Measurements from ENCODE around the gene FGD2. TPM values are rescaled to one million over a fixed set of nuclear protein-coding genes. Genes with fewer than 3 reads are reported as not detected.

Gene FGD2
- total and polyA plus RNA-seq, 2 donors, result 8.5 to 22.1 TPM

GRCh38 chr6:37011656-37012378 lies 6.4 kb downstream of the FGD2 start:
- DNase-seq (ENCODE audit: low read depth in 6 of 9, low spot score in 9 of 9), result no peak
- no peak overlapping the region for H3K27ac ChIP-seq (ENCODE audit: low read depth in 1 of 2, low read length in 1 of 2)
- peaks cover 0 to 1% of the 10 kb centered on the region in 2 donors for H3K4me1 ChIP-seq (ENCODE audit: control insufficient read depth in 2 of 2, insufficient read depth in 2 of 2, low read length in 2 of 2)
- H3K4me3 ChIP-seq (ENCODE audit: low read length in 2 of 2), result no peak overlapping the region
- H3K36me3 ChIP-seq (ENCODE audit: control insufficient read depth in 2 of 2, insufficient read depth in 2 of 2, low read length in 1 of 2), result peaks cover 0 to 3% of the 10 kb centered on the region in 2 donors
- 92% methylated on average over 11 of the region's 11 CpGs for WGBS
- peaks cover 0 to 3% of the 10 kb centered on the region in 2 donors for H3K9me3 ChIP-seq (ENCODE audit: control insufficient read depth in 2 of 2, insufficient read depth in 1 of 2, low read length in 1 of 2)
- H3K27me3 ChIP-seq (ENCODE audit: control insufficient read depth in 2 of 2, insufficient read depth in 1 of 2, low read length in 1 of 2), result no peaks in the 10 kb centered on the region

GRCh38 chr6:37013516-37014491 lies 8.3 kb downstream of the FGD2 start:
- peaks cover 0 to 3% of the 10 kb centered on the region in 2 donors for H3K36me3 ChIP-seq (ENCODE audit: control insufficient read depth in 2 of 2, insufficient read depth in 2 of 2, low read length in 1 of 2)
- H3K27ac ChIP-seq (ENCODE audit: low read depth in 1 of 2, low read length in 1 of 2), result no peak overlapping the region
- no peaks in the 10 kb centered on the region for H3K27me3 ChIP-seq (ENCODE audit: control insufficient read depth in 2 of 2, insufficient read depth in 1 of 2, low read length in 1 of 2)
- peaks cover 0 to 20% of the 10 kb centered on the region in 2 donors for H3K4me1 ChIP-seq (ENCODE audit: control insufficient read depth in 2 of 2, insufficient read depth in 2 of 2, low read length in 2 of 2)
- no peak for DNase-seq (ENCODE audit: low read depth in 6 of 9, low spot score in 9 of 9)
- WGBS, result 95% methylated on average over 21 of the region's 21 CpGs
- peaks cover 0 to 3% of the 10 kb centered on the region in 2 donors for H3K9me3 ChIP-seq (ENCODE audit: control insufficient read depth in 2 of 2, insufficient read depth in 1 of 2, low read length in 1 of 2)
- H3K4me3 ChIP-seq (ENCODE audit: low read length in 2 of 2), result no peak overlapping the region

- no peak for DNase-seq (ENCODE audit: low read depth in 6 of 9, low spot score in 9 of 9)
- Histone ChIP-seq H3K27ac (ENCODE audit: low read depth in 1 of 2, low read length in 1 of 2) (no peak overlapping the region), H3K27me3 (ENCODE audit: control insufficient read depth in 2 of 2, insufficient read depth in 1 of 2, low read length in 1 of 2) (no peaks in the 10 kb centered on the region), H3K4me3 (ENCODE audit: low read length in 2 of 2) (no peak overlapping the region), H3K4me1 (ENCODE audit: control insufficient read depth in 2 of 2, insufficient read depth in 2 of 2, low read length in 2 of 2) (peaks cover 0 to 24% of the 10 kb centered on the region in 2 donors), H3K9me3 (ENCODE audit: control insufficient read depth in 2 of 2, insufficient read depth in 1 of 2, low read length in 1 of 2) (peaks cover 0 to 3% of the 10 kb centered on the region in 2 donors), H3K36me3 (ENCODE audit: control insufficient read depth in 2 of 2, insufficient read depth in 2 of 2, low read length in 1 of 2) (peaks cover 0 to 3% of the 10 kb centered on the region in 2 donors)
- WGBS, result 98% methylated on average over 12 of the region's 12 CpGs
These were observed 9.2 kb downstream of the FGD2 start for GRCh38 chr6:37014667-37015066.

GRCh38 chr6:37015532-37015931 lies 10.1 kb downstream of the FGD2 start:
- peaks cover 0 to 24% of the 10 kb centered on the region in 2 donors for H3K4me1 ChIP-seq (ENCODE audit: control insufficient read depth in 2 of 2, insufficient read depth in 2 of 2, low read length in 2 of 2)
- H3K27ac ChIP-seq (ENCODE audit: low read depth in 1 of 2, low read length in 1 of 2), result no peak overlapping the region
- no peaks in the 10 kb centered on the region for H3K27me3 ChIP-seq (ENCODE audit: control insufficient read depth in 2 of 2, insufficient read depth in 1 of 2, low read length in 1 of 2)
- H3K36me3 ChIP-seq (ENCODE audit: control insufficient read depth in 2 of 2, insufficient read depth in 2 of 2, low read length in 1 of 2), result peaks cover 0 to 3% of the 10 kb centered on the region in 2 donors
- peaks cover 0 to 3% of the 10 kb centered on the region in 2 donors for H3K9me3 ChIP-seq (ENCODE audit: control insufficient read depth in 2 of 2, insufficient read depth in 1 of 2, low read length in 1 of 2)
- no peak overlapping the region for H3K4me3 ChIP-seq (ENCODE audit: low read length in 2 of 2)
- 99% methylated on average over 9 of the region's 9 CpGs for WGBS
- DNase-seq (ENCODE audit: low read depth in 6 of 9, low spot score in 9 of 9), result no peak

- Histone ChIP-seq H3K4me3 (ENCODE audit: low read length in 2 of 2) (no peak overlapping the region), H3K27me3 (ENCODE audit: control insufficient read depth in 2 of 2, insufficient read depth in 1 of 2, low read length in 1 of 2) (no peaks in the 10 kb centered on the region), H3K4me1 (ENCODE audit: control insufficient read depth in 2 of 2, insufficient read depth in 2 of 2, low read length in 2 of 2) (peaks cover 4 to 33% of the 10 kb centered on the region in 2 donors), H3K27ac (ENCODE audit: low read depth in 1 of 2, low read length in 1 of 2) (peak overlapping the region in 1 of 2 donors; percentile 40), H3K9me3 (ENCODE audit: control insufficient read depth in 2 of 2, insufficient read depth in 1 of 2, low read length in 1 of 2) (no peaks in the 10 kb centered on the region), H3K36me3 (ENCODE audit: control insufficient read depth in 2 of 2, insufficient read depth in 2 of 2, low read length in 1 of 2) (no peaks in the 10 kb centered on the region)
- 90% methylated on average over 3 of the region's 3 CpGs for WGBS
- DNase-seq (ENCODE audit: low read depth in 6 of 9, low spot score in 9 of 9), result peak in 2 of 9 donors; percentile 23 to 37
These were observed 11.5 kb downstream of the FGD2 start for GRCh38 chr6:37016995-37017394.

- Histone ChIP-seq H3K4me3 (ENCODE audit: low read length in 2 of 2) (no peak overlapping the region), H3K9me3 (ENCODE audit: control insufficient read depth in 2 of 2, insufficient read depth in 1 of 2, low read length in 1 of 2) (no peaks in the 10 kb centered on the region), H3K36me3 (ENCODE audit: control insufficient read depth in 2 of 2, insufficient read depth in 2 of 2, low read length in 1 of 2) (no peaks in the 10 kb centered on the region), H3K27ac (ENCODE audit: low read depth in 1 of 2, low read length in 1 of 2) (peak overlapping the region in 1 of 2 donors; percentile 40), H3K27me3 (ENCODE audit: control insufficient read depth in 2 of 2, insufficient read depth in 1 of 2, low read length in 1 of 2) (no peaks in the 10 kb centered on the region), H3K4me1 (ENCODE audit: control insufficient read depth in 2 of 2, insufficient read depth in 2 of 2, low read length in 2 of 2) (peaks cover 5 to 38% of the 10 kb centered on the region in 2 donors)
- no peak for DNase-seq (ENCODE audit: low read depth in 6 of 9, low spot score in 9 of 9)
- 78% methylated on average over 5 of the region's 5 CpGs for WGBS
These were observed 12.2 kb downstream of the FGD2 start for GRCh38 chr6:37017606-37018197.

GRCh38 chr6:37018198-37019064 lies 13.0 kb downstream of the FGD2 start:
- Histone ChIP-seq H3K27ac (ENCODE audit: low read depth in 1 of 2, low read length in 1 of 2) (peak overlapping the region in 1 of 2 donors; percentile 26), H3K4me1 (ENCODE audit: control insufficient read depth in 2 of 2, insufficient read depth in 2 of 2, low read length in 2 of 2) (peaks cover 5 to 38% of the 10 kb centered on the region in 2 donors), H3K27me3 (ENCODE audit: control insufficient read depth in 2 of 2, insufficient read depth in 1 of 2, low read length in 1 of 2) (no peaks in the 10 kb centered on the region), H3K9me3 (ENCODE audit: control insufficient read depth in 2 of 2, insufficient read depth in 1 of 2, low read length in 1 of 2) (no peaks in the 10 kb centered on the region), H3K36me3 (ENCODE audit: control insufficient read depth in 2 of 2, insufficient read depth in 2 of 2, low read length in 1 of 2) (no peaks in the 10 kb centered on the region), H3K4me3 (ENCODE audit: low read length in 2 of 2) (no peak overlapping the region)
- 6% methylated on average over 8 of the region's 8 CpGs for WGBS
- peak; percentile 62 to 93 (median 84) for DNase-seq (ENCODE audit: low read depth in 6 of 9, low spot score in 9 of 9)

- H3K27me3 ChIP-seq (ENCODE audit: control insufficient read depth in 2 of 2, insufficient read depth in 1 of 2, low read length in 1 of 2), result no peaks in the 10 kb centered on the region
- H3K4me1 ChIP-seq (ENCODE audit: control insufficient read depth in 2 of 2, insufficient read depth in 2 of 2, low read length in 2 of 2), result peaks cover 5 to 38% of the 10 kb centered on the region in 2 donors
- DNase-seq (ENCODE audit: low read depth in 6 of 9, low spot score in 9 of 9), result no peak
- no peak overlapping the region for H3K4me3 ChIP-seq (ENCODE audit: low read length in 2 of 2)
- WGBS, result 88% methylated on average over 2 of the region's 2 CpGs
- H3K36me3 ChIP-seq (ENCODE audit: control insufficient read depth in 2 of 2, insufficient read depth in 2 of 2, low read length in 1 of 2), result no peaks in the 10 kb centered on the region
- H3K27ac ChIP-seq (ENCODE audit: low read depth in 1 of 2, low read length in 1 of 2), result no peak overlapping the region
- no peaks in the 10 kb centered on the region for H3K9me3 ChIP-seq (ENCODE audit: control insufficient read depth in 2 of 2, insufficient read depth in 1 of 2, low read length in 1 of 2)
These were observed 13.6 kb downstream of the FGD2 start for GRCh38 chr6:37019065-37019450.

All from thymus (tissue), 11 donors.